HepG2 (cell line): ENCODE data around the gene ASIC3. TPM values are rescaled to one million over a fixed set of nuclear protein-coding genes. Genes with fewer than 3 reads are reported as not detected.
A peak's percentile ranks its signal among the peaks of the same experiment; 100 is the strongest.

Experiments
- ARNT ChIP-seq: fragments of 450-650 bp; IDR thresholded peaks from 2 replicates; pipeline ENCODE4 v1.6.1; 2017
- CCAR2 ChIP-seq: fragments of 200-400 bp; formaldehyde crosslinking; optimal IDR thresholded peaks from 2 replicates; pipeline ENCODE3; 2018; ENCODE audit warnings: low read depth, mild to moderate bottlenecking, low read length, moderate library complexity
- DRAP1 ChIP-seq: IDR thresholded peaks from 2 replicates; pipeline ENCODE4 v1.6.1; 2016; ENCODE audit warnings: missing genetic modification reagents, missing compliant biosample characterization
- FOXJ3 ChIP-seq: sonication (generic); formaldehyde crosslinking; IDR thresholded peaks from 2 replicates; pipeline ENCODE4 v1.4.0; 2020; ENCODE audit warnings: missing genetic modification reagents, mild to moderate bottlenecking, borderline replicate concordance
- HNF1B ChIP-seq: sonication (generic); formaldehyde crosslinking; IDR thresholded peaks from 2 replicates; pipeline ENCODE4 v1.5.1; 2020; ENCODE audit warnings: mild to moderate bottlenecking, moderate library complexity, missing genetic modification reagents
- JUNB ChIP-seq: sonication (generic); formaldehyde crosslinking; IDR thresholded peaks from 2 replicates; pipeline ENCODE4 v1.8.0; 2022; ENCODE audit warnings: missing genetic modification reagents, mild to moderate bottlenecking, borderline replicate concordance
- NR2C2 ChIP-seq: sonication (generic); formaldehyde crosslinking; IDR thresholded peaks from 2 replicates; pipeline ENCODE4 v1.4.0; 2020; ENCODE audit warnings: missing genetic modification reagents, mild to moderate bottlenecking, moderate library complexity, borderline replicate concordance
- PLSCR1 ChIP-seq: sonication (generic); formaldehyde crosslinking; IDR thresholded peaks from 2 replicates; pipeline ENCODE4 v1.5.0; 2020; ENCODE audit warnings: missing genetic modification reagents, mild to moderate bottlenecking, borderline replicate concordance
- PRDM10 ChIP-seq: sonication (generic); formaldehyde crosslinking; IDR thresholded peaks from 2 replicates; pipeline ENCODE4 v1.4.0; 2020; ENCODE audit warnings: low read depth, missing genetic modification reagents
- RBM22 ChIP-seq: fragments of 200-400 bp; formaldehyde crosslinking; optimal IDR thresholded peaks from 2 replicates; pipeline ENCODE3; 2017; ENCODE audit warnings: mild to moderate bottlenecking, low read length, moderate library complexity
- SRSF4 ChIP-seq: fragments of 200-400 bp; formaldehyde crosslinking; IDR thresholded peaks from one replicate; pipeline ENCODE4 v1.6.1; 2018; ENCODE audit warnings: mild to moderate bottlenecking, low read depth, low read length, moderate library complexity; ENCODE audit not compliant: poor library complexity, severe bottlenecking
- THAP9 ChIP-seq: sonication (generic); formaldehyde crosslinking; IDR thresholded peaks from 2 replicates; pipeline ENCODE4; 2020; ENCODE audit warnings: missing genetic modification reagents, mild to moderate bottlenecking, borderline replicate concordance
- XBP1 ChIP-seq: sonication (generic); formaldehyde crosslinking; IDR thresholded peaks from 2 replicates; pipeline ENCODE4 v1.5.0; 2020; ENCODE audit warnings: missing genetic modification reagents
- ZNF598 ChIP-seq: sonication (generic); formaldehyde crosslinking; IDR thresholded peaks from 2 replicates; pipeline ENCODE4 v1.5.1; 2020; ENCODE audit warnings: mild to moderate bottlenecking, missing genetic modification reagents, borderline replicate concordance
- ZZZ3 ChIP-seq: sonication (generic); formaldehyde crosslinking; IDR thresholded peaks from 2 replicates; pipeline ENCODE4 v1.4.0; 2020; ENCODE audit warnings: missing genetic modification reagents, mild to moderate bottlenecking, borderline replicate concordance
- polyA plus RNA-seq, 8 experiments: library from polyadenylated mRNA; depleted of rRNA in 3 of 8; stranded (reverse) in 7 of 8; unstranded in 1 of 8; fragments of >200 nt; fragmentation: Illumina TruSeq in 4 of 8; extraction: Trizol in 4 of 8; gene quantifications; 2 replicates each; pipeline versions ENCODE4 v1.2.1 to v1.2.3, GENCODE V29; 2011 to 2016; ENCODE audit warnings: low read depth in 4 of 8, missing spikeins in 1 of 8, mixed read lengths in 1 of 8; ENCODE audit not compliant: insufficient read depth in 1 of 8
- total RNA-seq, 5 experiments: library from RNA; depleted of rRNA; stranded (reverse); fragments of >200 nt; fragmentation: Illumina TruSeq; extraction: Trizol; gene quantifications; 2 replicates each; pipeline ENCODE4 v1.2.3, GENCODE V29; 2016; ENCODE audit warnings: low read depth in 1 of 5

Gene ASIC3
- total and polyA plus RNA-seq, 2 of the 13 experiments (the other 11 are each of a cell fraction or from before 2014, with no cell fraction given), result 0.51 TPM; not detected in 1

GRCh38 chr7:151085691-151086620 lies 37.6 kb downstream of the ASIC3 start, which contains the start of gene AGAP3 (continued):
- TF ChIP-seq XBP1 (CRISPR knock-in tag) (no peak), ZNF598 (0 out of 2 replicates have a peak, but pooled peaks have one; percentile 56), NR2C2 (CRISPR knock-in tag) (no peak; the same call in 1 of the 2 replicates), HNF1B (CRISPR knock-in tag) (peak; percentile 67), FOXJ3 (CRISPR knock-in tag) (no peak), DRAP1 (0 out of 2 replicates have a peak, but pooled peaks have one; percentile 17), SRSF4 (no peak), RBM22 (no peak), JUNB (no peak), ARNT (no peak), ZZZ3 (no peak), THAP9 (CRISPR knock-in tag) (peak; percentile 53; the same call in 1 of the 2 replicates), PRDM10 (no peak), CCAR2 (no peak), PLSCR1 (CRISPR knock-in tag) (no peak)
